ENCODE data around the gene ENDOU.

- TF ChIP-seq POLR2A (IDR thresholded peaks at IDR 0.05) = no peak
- TF ChIP-seq, protein P1, sequence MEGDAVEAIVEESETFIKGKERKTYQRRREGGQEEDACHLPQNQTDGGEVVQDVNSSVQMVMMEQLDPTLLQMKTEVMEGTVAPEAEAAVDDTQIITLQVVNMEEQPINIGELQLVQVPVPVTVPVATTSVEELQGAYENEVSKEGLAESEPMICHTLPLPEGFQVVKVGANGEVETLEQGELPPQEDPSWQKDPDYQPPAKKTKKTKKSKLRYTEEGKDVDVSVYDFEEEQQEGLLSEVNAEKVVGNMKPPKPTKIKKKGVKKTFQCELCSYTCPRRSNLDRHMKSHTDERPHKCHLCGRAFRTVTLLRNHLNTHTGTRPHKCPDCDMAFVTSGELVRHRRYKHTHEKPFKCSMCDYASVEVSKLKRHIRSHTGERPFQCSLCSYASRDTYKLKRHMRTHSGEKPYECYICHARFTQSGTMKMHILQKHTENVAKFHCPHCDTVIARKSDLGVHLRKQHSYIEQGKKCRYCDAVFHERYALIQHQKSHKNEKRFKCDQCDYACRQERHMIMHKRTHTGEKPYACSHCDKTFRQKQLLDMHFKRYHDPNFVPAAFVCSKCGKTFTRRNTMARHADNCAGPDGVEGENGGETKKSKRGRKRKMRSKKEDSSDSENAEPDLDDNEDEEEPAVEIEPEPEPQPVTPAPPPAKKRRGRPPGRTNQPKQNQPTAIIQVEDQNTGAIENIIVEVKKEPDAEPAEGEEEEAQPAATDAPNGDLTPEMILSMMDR (IDR thresholded peaks at IDR 0.05) = no peak
These were observed 603 bp upstream of the ENDOU start for GRCh38 chr12:47725893-47726292.
